Epithelial cell of esophagus (primary cell): ENCODE results near the gene OST4.

Source experiments
- DNase-seq: peaks from one replicate; pipeline ENCODE4 v3.0.0; 2010; ENCODE audit warnings: low read depth
- H3K4me3 ChIP-seq: 2 replicates; pipeline ENCODE4 v1.5.1; 2011; ENCODE audit warnings: mild to moderate bottlenecking, low read length, control low read depth
- CTCF ChIP-seq: IDR thresholded peaks from 2 replicates; pipeline ENCODE4 v1.5.1; 2011; ENCODE audit warnings: low read depth, mild to moderate bottlenecking, low read length, control low read depth, inconsistent platforms; ENCODE audit not compliant: insufficient read depth; ENCODE audit errors: missing control alignments

The OST4 gene

GRCh38 chr2:27091746-27092695 is 20.6 kb upstream of the OST4 start:
- no peak for TF ChIP-seq CTCF
- H3K4me3 ChIP-seq: no peak overlapping the region
- no peak for DNase-seq

- no peak for DNase-seq
- no peak for TF ChIP-seq CTCF
- H3K4me3 ChIP-seq: no peak overlapping the region
Observed at GRCh38 chr2:27089111-27089954, 17.9 kb upstream of the OST4 start.

- no peak for DNase-seq
- TF ChIP-seq CTCF: no peak
- H3K4me3 ChIP-seq: no peak overlapping the region
Observed at GRCh38 chr2:27088634-27089033, 17.2 kb upstream of the OST4 start.

GRCh38 chr2:27087823-27088410 is 16.5 kb upstream of the OST4 start:
- no peak for TF ChIP-seq CTCF
- H3K4me3 ChIP-seq: no peak overlapping the region
- DNase-seq: no peak

- DNase-seq: peak; percentile 39
- no peak for TF ChIP-seq CTCF
- peak within 1 kb of the TSS; percentile 60 for H3K4me3 ChIP-seq
Observed at GRCh38 chr2:27086724-27087593, 15.5 kb upstream of the OST4 start, which contains the start of gene KHK. Gene KHK, plus strand, starts transcription at chr2:27086772. Its CDS starts 488 bp downstream, at chr2:27087260.
